ENCODE measurements around the gene S1PR4. TPM values are rescaled to one million over a fixed set of nuclear protein-coding genes. Genes with fewer than 3 reads are reported as not detected.
"Not testable (repeated sequence)": the region's sequence is repeated elsewhere in the genome, so short reads cannot be mapped to it uniquely, and the experiment has no call there.

S1PR4 gene
- total and polyA plus RNA-seq, 9 donors, result 0.31 to 1.0 (median 0.57) TPM

GRCh38 chr19:3151563-3152418, 26.8 kb upstream of the S1PR4 start:
- DNase-seq, result no peak
- Histone ChIP-seq H3K9me3 (replicated peaks; ENCODE audit: control insufficient read depth, low read depth, low read length) (no peaks in the 10 kb centered on the region), H3K27me3 (ENCODE audit: control insufficient read depth, insufficient read depth, low read length) (peaks cover 5% of the 10 kb centered on the region), H3K27ac (ENCODE audit: low read length) (no peak overlapping the region), H3K4me1 (ENCODE audit: control insufficient read depth, insufficient read depth, low read length) (peaks cover 3% of the 10 kb centered on the region), H3K4me3 (ENCODE audit: low read length) (no peak overlapping the region), H3K36me3 (ENCODE audit: control insufficient read depth, insufficient read depth, low read length) (no peaks in the 10 kb centered on the region)
- 80% methylated on average over 14 of the region's 14 CpGs for WGBS (ENCODE audit: insufficient coverage)

- WGBS (ENCODE audit: insufficient coverage), result 100% methylated on average over 2 of the region's 3 CpGs
- Histone ChIP-seq H3K36me3 (ENCODE audit: control insufficient read depth, insufficient read depth, low read length) (no peaks in the 10 kb centered on the region), H3K27me3 (ENCODE audit: control insufficient read depth, insufficient read depth, low read length) (peaks cover 5% of the 10 kb centered on the region), H3K9me3 (replicated peaks; ENCODE audit: control insufficient read depth, low read depth, low read length) (no peaks in the 10 kb centered on the region), H3K4me3 (ENCODE audit: low read length) (no peak overlapping the region), H3K27ac (ENCODE audit: low read length) (no peak overlapping the region), H3K4me1 (ENCODE audit: control insufficient read depth, insufficient read depth, low read length) (peaks cover 3% of the 10 kb centered on the region)
- no peak for DNase-seq
Measured at GRCh38 chr19:3152419-3152780, 26.2 kb upstream of the S1PR4 start.

GRCh38 chr19:3153286-3154230, 25.0 kb upstream of the S1PR4 start:
- DNase-seq, result no peak
- H3K4me1 ChIP-seq (ENCODE audit: control insufficient read depth, insufficient read depth, low read length), result peaks cover 3% of the 10 kb centered on the region
- H3K4me3 ChIP-seq (ENCODE audit: low read length), result no peak overlapping the region
- no peaks in the 10 kb centered on the region for H3K36me3 ChIP-seq (ENCODE audit: control insufficient read depth, insufficient read depth, low read length)
- no peaks in the 10 kb centered on the region for H3K9me3 ChIP-seq (replicated peaks; ENCODE audit: control insufficient read depth, low read depth, low read length)
- H3K27me3 ChIP-seq (ENCODE audit: control insufficient read depth, insufficient read depth, low read length), result peaks cover 5% of the 10 kb centered on the region
- 82% methylated on average over 3 of the region's 3 CpGs for WGBS (ENCODE audit: insufficient coverage)
- no peak overlapping the region for H3K27ac ChIP-seq (ENCODE audit: low read length)

GRCh38 chr19:3154447-3154846, 24.1 kb upstream of the S1PR4 start:
- DNase-seq; H3K4me1 ChIP-seq (ENCODE audit: control insufficient read depth, insufficient read depth, low read length); H3K36me3 ChIP-seq (ENCODE audit: control insufficient read depth, insufficient read depth, low read length); H3K4me3 ChIP-seq (ENCODE audit: low read length); H3K27me3 ChIP-seq (ENCODE audit: control insufficient read depth, insufficient read depth, low read length); H3K9me3 ChIP-seq (replicated peaks; ENCODE audit: control insufficient read depth, low read depth, low read length): not testable (repeated sequence)
- 91% methylated on average over 3 of the region's 3 CpGs for WGBS (ENCODE audit: insufficient coverage)
- peak overlapping the region; percentile 29 for H3K27ac ChIP-seq (ENCODE audit: low read length)

GRCh38 chr19:3154957-3155736, 23.4 kb upstream of the S1PR4 start:
- peak; percentile 66 for DNase-seq

GRCh38 chr19:3157096-3157845, 21.3 kb upstream of the S1PR4 start:
- no peaks in the 10 kb centered on the region for H3K9me3 ChIP-seq (replicated peaks; ENCODE audit: control insufficient read depth, low read depth, low read length)
- H3K4me1 ChIP-seq (ENCODE audit: control insufficient read depth, insufficient read depth, low read length), result peaks cover 3% of the 10 kb centered on the region
- 77% methylated on average over 20 of the region's 23 CpGs for WGBS (ENCODE audit: insufficient coverage)
- DNase-seq, result no peak
- H3K27ac ChIP-seq (ENCODE audit: low read length), result no peak overlapping the region
- H3K4me3 ChIP-seq (ENCODE audit: low read length), result no peak overlapping the region
- H3K36me3 ChIP-seq (ENCODE audit: control insufficient read depth, insufficient read depth, low read length), result no peaks in the 10 kb centered on the region
- H3K27me3 ChIP-seq (ENCODE audit: control insufficient read depth, insufficient read depth, low read length), result no peaks in the 10 kb centered on the region

More at GRCh38 chr19:3154957-3155736, 23.4 kb upstream of the S1PR4 start:
- peaks cover 5% of the 10 kb centered on the region for H3K27me3 ChIP-seq (ENCODE audit: control insufficient read depth, insufficient read depth, low read length)
- H3K9me3 ChIP-seq (replicated peaks; ENCODE audit: control insufficient read depth, low read depth, low read length), result no peaks in the 10 kb centered on the region
- H3K36me3 ChIP-seq (ENCODE audit: control insufficient read depth, insufficient read depth, low read length), result no peaks in the 10 kb centered on the region
- H3K4me3 ChIP-seq (ENCODE audit: low read length), result no peak overlapping the region
- H3K4me1 ChIP-seq (ENCODE audit: control insufficient read depth, insufficient read depth, low read length), result peaks cover 3% of the 10 kb centered on the region
- 56% methylated on average over 14 of the region's 21 CpGs for WGBS (ENCODE audit: insufficient coverage)
- H3K27ac ChIP-seq (ENCODE audit: low read length), result peak overlapping the region; percentile 29

- H3K4me3 ChIP-seq (ENCODE audit: low read length), result no peak overlapping the region
- no peaks in the 10 kb centered on the region for H3K9me3 ChIP-seq (replicated peaks; ENCODE audit: control insufficient read depth, low read depth, low read length)
- H3K27me3 ChIP-seq (ENCODE audit: control insufficient read depth, insufficient read depth, low read length), result no peaks in the 10 kb centered on the region
- no peak for DNase-seq
- 72% methylated on average over 6 of the region's 8 CpGs for WGBS (ENCODE audit: insufficient coverage)
- no peak overlapping the region for H3K27ac ChIP-seq (ENCODE audit: low read length)
- H3K4me1 ChIP-seq (ENCODE audit: control insufficient read depth, insufficient read depth, low read length), result peaks cover 3% of the 10 kb centered on the region
- H3K36me3 ChIP-seq (ENCODE audit: control insufficient read depth, insufficient read depth, low read length), result no peaks in the 10 kb centered on the region
Measured at GRCh38 chr19:3159565-3159964, 19.0 kb upstream of the S1PR4 start.

GRCh38 chr19:3160219-3160618, 18.4 kb upstream of the S1PR4 start:
- Histone ChIP-seq H3K4me3 (ENCODE audit: low read length) (no peak overlapping the region), H3K27ac (ENCODE audit: low read length) (no peak overlapping the region), H3K27me3 (ENCODE audit: control insufficient read depth, insufficient read depth, low read length) (no peaks in the 10 kb centered on the region), H3K4me1 (ENCODE audit: control insufficient read depth, insufficient read depth, low read length) (no peaks in the 10 kb centered on the region), H3K9me3 (replicated peaks; ENCODE audit: control insufficient read depth, low read depth, low read length) (no peaks in the 10 kb centered on the region), H3K36me3 (ENCODE audit: control insufficient read depth, insufficient read depth, low read length) (no peaks in the 10 kb centered on the region)
- no peak for DNase-seq
- 64% methylated on average over 2 of the region's 3 CpGs for WGBS (ENCODE audit: insufficient coverage)

- Histone ChIP-seq H3K36me3 (ENCODE audit: control insufficient read depth, insufficient read depth, low read length) (no peaks in the 10 kb centered on the region), H3K27me3 (ENCODE audit: control insufficient read depth, insufficient read depth, low read length) (no peaks in the 10 kb centered on the region), H3K4me1 (ENCODE audit: control insufficient read depth, insufficient read depth, low read length) (no peaks in the 10 kb centered on the region), H3K9me3 (replicated peaks; ENCODE audit: control insufficient read depth, low read depth, low read length) (no peaks in the 10 kb centered on the region), H3K4me3 (ENCODE audit: low read length) (no peak overlapping the region), H3K27ac (ENCODE audit: low read length) (no peak overlapping the region)
- WGBS (ENCODE audit: insufficient coverage), result 100% methylated on average over 3 of the region's 4 CpGs
- DNase-seq, result no peak
Measured at GRCh38 chr19:3161453-3161852, 17.1 kb upstream of the S1PR4 start.
